GM19452 (cell line): ENCODE measurements around the gene MTX1.
A peak's percentile ranks its signal among the peaks of the same experiment; 100 is the strongest.
"Not testable (repeated sequence)": the region's sequence is repeated elsewhere in the genome, so short reads cannot be mapped to it uniquely, and the experiment has no call there.

ENCODE experiments used
- ATAC-seq: cut with Tn5 transposase; IDR thresholded peaks from one replicate; pipeline ENCODE4 v1.9.1; 2021; ENCODE audit not compliant: unreplicated experiment

The MTX1 gene

DNA sequence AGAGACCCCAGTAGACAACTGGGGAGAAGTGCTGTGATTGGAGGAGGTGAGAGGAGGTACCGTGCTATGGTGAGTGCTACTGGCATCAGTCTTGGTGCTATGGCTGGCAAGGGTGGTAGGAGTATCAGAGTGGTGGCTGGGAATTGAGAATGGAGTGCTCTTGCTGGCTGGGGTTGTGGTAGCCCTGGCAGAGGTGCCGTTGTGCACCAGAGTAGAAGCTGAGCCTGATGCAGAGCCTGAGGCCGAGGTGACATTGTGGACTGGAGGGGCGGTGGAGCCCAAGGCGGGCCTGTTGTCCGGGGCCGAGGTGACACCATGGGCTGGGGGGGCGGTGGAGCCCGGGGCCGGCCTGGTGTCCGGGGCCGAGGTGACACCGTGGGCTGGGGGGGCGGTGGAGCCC, 20.2 kb upstream of the MTX1 start:
- no peak for ATAC-seq

DNA sequence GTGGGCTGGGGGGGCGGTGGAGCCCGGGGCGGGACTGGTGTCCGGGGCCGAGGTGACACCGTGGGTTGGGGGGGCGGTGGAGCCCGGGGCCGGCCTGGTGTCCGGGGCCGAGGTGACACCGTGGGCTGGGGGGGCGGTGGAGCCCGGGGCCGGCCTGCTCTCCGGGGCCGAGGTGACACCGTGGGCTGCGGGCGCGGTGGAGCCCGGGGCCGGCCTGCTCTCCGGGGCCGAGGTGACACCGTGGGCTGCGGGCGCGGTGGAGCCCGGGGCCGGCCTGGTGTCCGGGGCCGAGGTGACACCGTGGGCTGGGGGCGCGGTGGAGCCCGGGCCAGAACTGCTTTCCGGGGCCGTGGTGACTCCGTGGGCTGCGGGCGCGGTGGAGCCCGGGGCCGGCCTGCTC, 18.6 kb upstream of the MTX1 start:
- not testable (repeated sequence) for ATAC-seq

DNA sequence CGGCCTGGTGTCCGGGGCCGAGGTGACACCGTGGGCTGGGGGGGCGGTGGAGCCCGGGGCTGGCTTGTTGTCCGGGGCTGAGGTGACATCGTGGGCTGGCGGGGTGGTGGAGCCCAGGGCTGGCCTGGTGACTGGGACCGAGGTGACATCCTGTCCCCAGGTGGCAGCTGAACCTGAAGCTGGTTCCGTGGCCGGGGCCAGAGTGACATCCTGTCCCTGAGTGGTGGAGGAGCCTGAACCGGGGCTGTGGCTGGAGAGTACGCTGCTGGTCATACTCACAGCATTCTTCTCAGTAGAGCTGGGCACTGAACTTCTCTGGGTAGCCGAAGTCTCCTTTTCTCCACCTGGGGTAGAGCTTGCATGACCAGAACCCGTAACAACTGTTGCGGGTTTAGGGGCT, 16.6 kb upstream of the MTX1 start:
- no peak for ATAC-seq

DNA sequence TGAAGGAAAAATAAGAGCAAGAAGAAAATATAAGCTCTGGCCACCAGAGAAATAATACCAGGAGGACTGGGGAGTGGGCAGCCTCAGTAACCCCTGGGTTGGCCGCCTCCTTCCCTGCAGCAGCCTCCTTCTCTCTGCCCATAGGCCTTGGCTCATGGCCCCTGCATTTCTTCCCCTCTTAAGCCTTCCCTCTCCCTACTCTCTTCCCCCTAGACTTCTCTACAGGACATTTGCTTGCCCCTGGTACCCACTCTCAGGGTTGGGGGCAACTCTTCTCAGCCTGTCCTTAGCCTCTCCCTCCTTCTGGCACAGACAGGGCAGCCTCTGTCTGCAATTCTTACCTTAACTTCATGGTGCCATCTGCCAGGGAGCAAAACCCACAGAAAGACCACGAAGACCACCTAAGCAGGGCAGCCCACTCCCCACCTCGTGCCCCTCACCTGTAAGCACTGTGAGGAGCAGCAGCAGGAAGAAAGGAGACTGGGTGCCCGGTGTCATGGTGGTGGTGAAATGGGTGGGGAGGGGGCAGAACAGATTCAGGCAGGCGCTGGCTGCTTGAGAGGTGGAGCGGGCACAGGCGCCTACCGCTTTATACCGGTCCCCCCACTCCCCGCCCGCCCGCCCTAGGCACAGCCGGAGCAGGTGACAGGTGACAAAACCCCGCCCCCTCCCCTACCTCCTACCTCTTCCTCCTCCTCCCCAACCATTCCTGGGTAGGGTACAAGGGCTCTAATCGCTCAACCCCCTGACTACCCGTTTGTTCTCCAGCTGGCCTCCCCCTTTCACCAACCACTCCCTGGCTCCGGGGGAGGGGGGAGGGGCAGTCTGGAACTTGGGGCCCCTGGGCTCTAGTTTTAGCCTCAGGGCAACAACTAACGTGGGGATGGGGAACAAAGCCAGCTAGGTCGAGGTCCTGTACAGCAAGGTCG, 15.9 kb upstream of the MTX1 start:
- ATAC-seq, result no peak

DNA sequence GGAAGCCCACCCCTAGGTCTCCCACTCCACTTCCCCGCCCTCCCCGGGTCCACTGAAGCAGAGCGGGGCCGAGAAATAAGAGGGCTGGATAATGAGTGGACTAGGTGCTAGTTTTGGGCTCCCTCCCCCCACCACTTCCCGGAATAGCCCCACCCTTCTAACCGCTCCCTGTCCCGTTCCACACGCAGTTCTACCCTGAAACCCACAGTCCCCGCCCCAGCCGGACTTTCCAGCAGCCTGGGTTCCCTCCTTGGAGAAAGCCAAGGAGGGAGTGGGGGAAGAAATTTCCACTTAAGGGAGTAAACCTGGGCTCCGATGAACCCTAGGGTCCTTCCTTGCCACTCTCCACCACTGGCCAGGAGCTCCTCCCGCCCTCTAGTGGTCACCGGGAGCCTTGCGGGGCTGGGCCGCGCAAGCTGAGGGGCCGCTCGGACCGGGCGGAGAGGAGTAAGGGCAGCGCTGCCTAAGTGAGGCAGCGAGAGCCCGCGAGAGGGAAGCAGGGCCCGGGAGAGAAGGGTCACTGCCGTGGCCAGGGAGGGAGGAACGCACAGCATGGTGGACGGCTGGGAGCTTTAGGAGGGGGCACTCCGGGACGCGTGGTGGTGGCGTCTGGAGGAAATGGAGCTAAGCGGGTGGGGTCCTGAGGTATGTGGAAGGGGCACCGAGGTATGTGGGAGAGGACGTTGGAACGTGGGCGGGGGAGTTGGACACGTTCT, 15.1 kb upstream of the MTX1 start:
- ATAC-seq, result peak; percentile 48

DNA sequence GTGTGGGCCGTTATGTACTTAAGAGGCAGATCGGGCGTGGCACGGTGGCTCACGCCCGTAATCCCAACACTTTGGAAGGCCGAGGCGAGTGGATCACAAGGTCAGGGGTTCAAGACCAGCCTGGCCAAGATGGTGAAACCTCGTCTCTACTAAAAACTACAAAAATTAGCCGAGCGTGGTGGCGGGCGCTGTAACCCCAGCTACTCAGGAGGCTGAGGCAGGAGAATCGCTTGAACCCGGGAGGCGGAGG, 14.6 kb upstream of the MTX1 start:
- not testable (repeated sequence) for ATAC-seq

DNA sequence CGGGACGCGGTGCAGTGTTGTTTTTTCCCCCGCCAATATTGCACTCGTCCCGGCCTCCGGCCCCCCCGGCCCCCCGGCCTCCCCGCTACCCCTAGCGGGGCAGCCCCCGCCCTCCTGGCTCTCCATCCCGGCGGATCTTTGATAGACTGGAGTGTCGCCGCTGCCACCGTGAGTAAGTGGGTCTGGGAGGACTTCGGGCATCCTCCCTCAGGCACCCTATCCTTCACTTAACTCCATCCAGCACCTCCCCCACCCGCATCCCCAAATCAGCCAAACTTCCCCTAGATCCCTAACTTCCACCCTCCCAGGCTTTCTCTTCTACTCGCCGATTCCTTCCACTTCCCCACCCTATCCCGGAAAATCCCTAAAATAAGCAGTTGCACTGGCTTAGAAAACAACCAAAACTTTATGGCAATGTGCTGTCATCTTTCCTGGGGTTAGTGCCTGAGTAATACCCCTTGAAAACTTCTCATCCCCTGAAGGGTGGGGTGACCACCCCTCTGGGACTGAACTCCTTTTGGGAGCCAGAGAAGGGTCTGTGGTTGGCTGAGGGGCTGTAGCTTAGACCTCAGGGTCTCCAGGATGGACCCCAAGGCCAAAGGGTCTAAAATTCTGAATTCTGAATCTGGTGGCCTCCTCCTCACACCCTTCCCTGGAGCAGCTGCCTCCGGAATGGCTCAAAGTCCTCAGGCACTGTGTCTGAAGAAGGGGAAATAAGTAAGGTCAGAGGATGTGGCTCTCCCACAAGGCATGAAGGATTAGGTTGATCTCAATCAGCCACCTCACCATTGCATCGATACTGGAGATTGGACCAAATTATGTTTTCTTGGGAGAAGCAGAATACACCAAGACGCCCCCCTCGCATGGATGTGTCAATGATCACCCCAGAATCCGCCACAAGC, 13.0 kb upstream of the MTX1 start:
- ATAC-seq, result no peak

DNA sequence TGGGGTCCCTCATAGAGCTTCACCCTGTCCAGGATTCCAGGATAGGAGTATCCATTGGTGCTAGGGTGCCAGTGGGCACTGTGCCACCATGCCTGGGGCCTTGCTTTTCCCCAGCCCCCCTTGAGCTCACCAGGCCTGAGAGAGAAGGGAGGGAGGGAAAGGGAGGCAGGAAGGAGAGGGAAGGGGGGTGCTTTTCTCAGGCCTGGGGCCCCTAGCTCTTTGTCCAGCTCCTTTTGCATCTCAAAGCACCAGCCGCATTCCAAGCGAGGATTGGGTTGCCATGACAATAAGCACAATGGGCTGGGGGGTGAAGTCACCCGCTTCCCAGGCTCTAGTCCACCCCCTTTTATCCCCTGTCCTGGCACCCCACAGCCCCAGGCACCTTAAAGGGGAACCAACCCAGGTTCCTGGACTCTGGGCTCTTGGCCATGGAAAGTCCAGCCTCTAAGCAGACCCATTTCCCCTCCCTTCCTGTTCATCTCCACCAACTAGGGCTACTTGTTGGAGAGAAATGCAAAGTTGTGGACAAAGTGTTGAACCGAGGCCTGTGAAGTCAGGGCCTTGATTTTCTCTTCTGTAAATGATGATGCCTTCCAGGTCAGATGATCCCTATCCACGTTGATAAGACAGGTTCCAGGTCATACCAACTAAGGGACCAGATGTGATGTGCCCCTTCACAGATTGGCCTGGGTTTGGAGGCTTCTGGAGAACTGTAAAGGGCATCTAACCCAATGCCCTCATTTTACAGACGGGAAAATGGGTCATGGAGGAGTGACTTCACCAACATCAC, 12.2 kb upstream of the MTX1 start:
- ATAC-seq, result no peak

DNA sequence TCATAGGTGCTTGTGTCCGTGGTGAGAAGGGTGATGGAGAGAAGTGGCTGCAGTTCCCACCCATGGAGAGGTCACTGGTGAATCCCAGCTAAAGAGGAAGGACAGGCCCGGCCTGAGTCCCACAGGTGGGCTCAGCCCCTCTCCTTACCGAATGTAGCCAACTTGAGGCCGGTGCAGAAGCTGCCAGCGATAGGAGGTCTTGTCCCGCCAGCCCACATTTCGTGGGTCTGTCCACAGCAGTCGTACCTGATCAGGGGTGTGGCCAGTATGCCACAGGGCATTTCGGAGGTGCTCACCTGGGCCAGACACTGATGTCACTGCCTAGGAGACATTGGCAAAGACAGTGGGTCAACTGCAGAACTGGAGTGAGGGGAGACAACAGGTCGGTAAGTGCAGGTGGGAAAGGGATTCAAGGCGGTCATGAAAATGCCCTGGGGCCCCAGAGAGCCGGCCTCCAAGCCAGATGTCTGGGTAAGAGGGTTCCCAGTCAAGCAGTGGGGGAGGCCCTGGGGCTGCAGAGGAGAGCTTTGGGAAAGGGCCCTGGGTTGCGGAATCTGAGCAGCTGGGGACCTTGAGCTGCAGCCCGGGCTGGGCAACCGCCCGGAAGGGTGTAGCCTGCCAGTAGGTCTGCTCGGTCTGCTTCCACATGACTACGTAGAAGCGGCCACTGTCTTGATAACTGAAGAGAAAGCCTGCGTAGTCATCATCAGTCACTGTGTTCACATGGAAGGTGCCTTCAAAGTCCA, 11.4 kb upstream of the MTX1 start:
- ATAC-seq, result no peak

DNA sequence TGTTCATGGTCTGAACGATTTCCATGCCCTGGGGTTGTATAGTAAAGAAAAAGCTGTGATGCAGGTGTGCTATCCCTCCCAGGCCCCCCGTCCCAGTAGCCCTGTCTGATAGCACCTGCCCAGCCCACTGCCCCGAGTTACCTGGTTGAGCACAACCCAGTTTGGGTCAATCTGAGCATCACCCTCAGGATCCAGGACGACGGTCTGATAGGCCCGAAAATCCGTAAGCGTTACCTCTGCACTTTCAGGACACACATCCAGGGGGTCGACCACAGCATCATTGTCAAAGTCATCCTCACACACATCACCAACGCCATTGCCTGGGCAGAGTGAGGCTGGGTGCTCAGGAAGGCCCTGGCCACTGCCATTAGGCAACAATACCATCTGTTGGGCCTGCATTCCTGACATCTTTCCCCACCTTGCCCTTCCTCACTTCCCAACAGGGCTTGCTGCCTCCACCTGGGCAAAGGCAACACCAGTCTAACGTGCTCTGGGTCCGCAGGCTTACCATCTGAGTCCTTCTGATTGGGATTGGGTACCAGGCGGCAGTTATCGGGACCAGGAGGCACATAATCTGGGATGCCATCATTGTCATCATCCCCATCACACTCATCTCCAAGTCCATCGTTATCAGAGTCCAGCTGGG, 10.5 kb upstream of the MTX1 start:
- ATAC-seq, result no peak

DNA sequence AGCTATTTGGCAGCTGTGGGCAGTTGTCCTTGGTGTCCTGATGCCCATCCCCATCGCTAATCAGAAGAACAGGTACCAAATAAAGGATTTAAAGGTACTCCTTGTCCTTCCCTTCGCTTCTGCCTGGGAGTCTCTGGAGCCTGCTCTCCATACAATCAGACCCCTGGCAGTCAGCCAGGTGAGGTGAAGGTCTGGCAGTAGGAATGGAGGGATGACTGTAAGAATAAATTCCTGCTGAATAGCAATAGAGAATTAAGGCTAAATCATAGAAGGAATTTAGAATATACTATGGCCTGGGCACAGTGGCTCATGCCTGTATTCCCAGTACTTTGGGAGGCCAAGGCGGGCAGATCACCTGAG, 10.0 kb upstream of the MTX1 start:
- ATAC-seq, result no peak

DNA sequence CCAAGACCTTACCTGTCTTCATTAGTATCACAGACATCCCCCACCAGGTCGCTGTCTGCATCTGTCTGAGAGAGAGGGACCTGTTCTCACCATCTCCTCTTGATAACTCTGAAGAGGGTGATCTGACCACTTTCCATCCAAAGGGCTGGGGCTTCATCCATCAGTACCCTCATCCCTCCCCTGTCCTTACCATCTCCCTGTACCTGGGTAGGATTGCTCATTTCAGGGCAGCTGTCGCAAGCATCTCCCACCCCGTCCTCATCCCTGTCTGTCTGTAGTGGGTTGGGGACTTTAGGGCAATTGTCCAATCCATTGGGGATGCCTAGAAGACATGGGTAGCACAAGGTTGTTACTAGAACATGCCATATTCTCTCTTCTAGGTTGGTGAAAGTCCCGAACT, 8.7 kb upstream of the MTX1 start:
- no peak for ATAC-seq

DNA sequence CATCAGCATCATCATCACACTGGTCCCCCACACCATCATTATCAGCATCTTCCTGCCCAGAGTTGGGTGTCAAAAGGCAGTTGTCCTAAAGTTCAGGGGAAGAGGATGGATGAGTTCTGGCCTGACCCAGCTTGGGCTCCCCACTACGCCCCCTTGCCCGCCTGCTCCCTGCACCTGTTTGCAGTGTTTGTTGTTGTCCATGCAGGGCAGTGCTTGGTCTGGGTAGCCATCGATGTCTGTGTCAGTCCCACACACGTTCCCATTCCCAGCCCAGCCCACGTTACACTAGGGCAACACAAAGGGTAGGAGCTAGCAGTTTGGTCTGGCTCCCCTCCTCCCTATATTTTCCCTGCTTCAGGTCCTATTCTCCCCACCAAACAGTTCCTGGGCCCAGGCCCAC, 7.6 kb upstream of the MTX1 start:
- no peak for ATAC-seq

DNA sequence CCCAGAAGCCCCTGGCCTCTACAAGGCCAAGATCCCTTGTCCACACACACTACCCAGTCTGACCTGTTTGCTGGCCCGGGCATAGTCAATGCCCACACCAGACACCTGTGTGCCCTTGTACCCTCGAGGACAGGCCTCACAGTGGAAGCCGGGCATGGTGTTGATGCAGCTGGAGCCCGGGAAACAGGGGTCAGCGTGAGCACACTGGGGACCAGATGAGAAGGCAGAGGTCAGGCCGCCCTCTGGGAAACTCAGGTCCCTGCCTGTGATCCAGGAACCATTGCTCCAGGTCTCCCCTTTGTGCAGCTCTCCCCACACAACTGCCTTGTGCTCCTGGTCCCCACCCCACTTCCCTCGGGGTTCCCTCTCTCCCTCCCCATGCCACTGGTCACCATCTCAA, 6.3 kb upstream of the MTX1 start:
- no peak for ATAC-seq

DNA sequence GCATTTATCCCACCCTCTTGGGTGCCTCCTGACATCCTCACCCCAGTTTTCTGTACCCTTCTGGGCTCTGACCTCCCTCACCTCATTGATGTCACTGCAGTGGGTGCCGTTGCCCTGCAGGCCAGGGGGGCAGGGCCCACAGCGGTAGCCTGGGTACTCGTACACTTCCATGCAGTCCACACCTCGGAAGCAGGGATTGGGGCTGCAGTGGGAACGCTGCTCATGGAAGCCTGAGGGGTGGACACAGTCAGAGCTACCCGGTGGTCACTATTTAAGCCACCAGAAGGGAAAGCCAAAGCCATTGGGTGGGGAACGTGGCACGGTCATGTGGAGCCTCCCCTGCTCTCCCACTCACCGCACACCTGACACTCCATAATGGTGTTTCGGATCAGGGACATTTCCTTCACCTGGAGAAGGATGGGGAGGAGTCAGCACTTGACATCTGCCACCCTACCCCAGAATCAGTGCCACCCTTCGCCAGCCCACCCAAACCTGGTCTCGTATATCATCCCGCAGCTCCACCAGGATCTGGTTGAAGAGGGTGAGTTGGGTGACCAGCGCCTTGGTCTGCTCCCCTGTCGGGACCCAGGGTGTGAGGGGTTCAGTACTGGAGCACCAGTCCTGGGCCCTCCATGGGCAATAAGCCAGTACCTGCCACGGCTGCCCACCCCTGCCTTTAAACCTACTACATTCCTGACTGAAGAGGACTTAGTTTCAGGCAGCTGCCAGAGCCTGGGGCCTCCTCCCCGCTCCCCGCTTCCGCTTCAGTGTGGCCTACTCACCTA, 5.6 kb upstream of the MTX1 start:
- no peak for ATAC-seq

DNA sequence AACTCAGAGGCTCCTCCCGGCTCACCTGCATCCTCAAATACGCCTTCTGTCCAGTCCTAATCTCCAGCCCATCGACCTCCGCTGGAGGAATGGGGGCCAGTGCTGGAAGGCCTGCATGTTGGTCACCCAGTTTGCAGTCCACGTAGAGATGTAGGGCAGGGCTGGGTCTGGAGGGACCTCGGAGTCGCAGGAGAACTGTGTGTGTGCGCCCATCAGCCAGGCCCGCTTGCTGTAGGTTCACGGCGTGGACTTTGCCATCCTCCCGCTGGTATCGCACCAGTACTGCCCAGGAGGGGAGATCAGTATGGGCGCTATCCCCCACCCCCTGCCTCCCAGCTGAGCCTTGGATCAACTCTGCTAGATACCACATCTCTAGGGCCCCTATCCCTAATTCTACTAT, 3.5 kb upstream of the MTX1 start:
- ATAC-seq, result no peak

DNA sequence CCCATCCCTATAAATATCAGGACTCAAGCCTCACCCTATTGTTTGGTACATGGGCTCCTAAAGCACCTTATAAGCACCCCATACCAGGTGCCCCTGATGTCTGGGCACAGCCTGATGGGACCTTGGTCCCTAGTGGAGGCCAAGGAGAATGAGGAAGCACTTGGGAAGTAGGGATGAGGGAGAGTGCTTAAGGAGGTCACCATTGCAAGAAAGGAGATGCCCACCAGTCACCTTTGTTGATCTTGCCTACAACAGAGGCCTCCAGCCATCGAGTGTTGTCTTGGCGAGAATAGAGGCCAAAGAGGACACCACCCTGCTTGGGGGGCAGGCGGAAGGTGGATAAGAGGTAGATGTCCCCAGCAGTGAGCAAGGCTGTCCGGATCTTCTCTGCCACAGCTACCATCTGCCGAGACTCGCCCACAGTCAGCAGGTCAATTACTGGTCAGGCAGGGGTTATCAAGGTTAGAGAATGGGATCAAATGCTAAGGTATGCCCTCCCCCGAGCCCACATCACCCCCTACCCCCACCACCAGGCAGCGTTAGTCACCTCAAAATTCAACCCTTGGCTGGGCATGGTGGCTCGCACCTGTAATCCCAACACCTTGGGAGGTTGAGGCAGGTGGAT, 2.4 kb upstream of the MTX1 start:
- no peak for ATAC-seq
